HepG2 (cell line): ENCODE data around the gene PKP3. TPM values are rescaled to one million over a fixed set of nuclear protein-coding genes. Genes with fewer than 3 reads are reported as not detected.

ENCODE experiments used
- AFF4 ChIP-seq: sonication (generic); formaldehyde crosslinking; IDR thresholded peaks from 2 replicates; pipeline ENCODE4 v1.4.0; 2020; ENCODE audit warnings: missing genetic modification reagents
- HNF1B ChIP-seq: sonication (generic); formaldehyde crosslinking; IDR thresholded peaks from 2 replicates; pipeline ENCODE4 v1.5.1; 2020; ENCODE audit warnings: mild to moderate bottlenecking, moderate library complexity, missing genetic modification reagents
- HOXA7 ChIP-seq: sonication (generic); formaldehyde crosslinking; IDR thresholded peaks from 2 replicates; pipeline ENCODE4 v1.8.1; 2022; ENCODE audit warnings: mild to moderate bottlenecking, missing genetic modification reagents, moderate library complexity
- MLXIP ChIP-seq: sonication (generic); formaldehyde crosslinking; IDR thresholded peaks from 2 replicates; pipeline ENCODE4 v1.9.0; 2021; ENCODE audit warnings: missing genetic modification reagents, borderline replicate concordance
- MYPOP ChIP-seq: sonication (generic); formaldehyde crosslinking; IDR thresholded peaks from 2 replicates; pipeline ENCODE4 v1.8.1; 2023; ENCODE audit warnings: mild to moderate bottlenecking, moderate library complexity, missing genetic modification reagents
- PRPF4 ChIP-seq: fragments of 200-400 bp; formaldehyde crosslinking; IDR thresholded peaks from 2 replicates; pipeline ENCODE4 v1.6.1; 2016; ENCODE audit warnings: low read length, low read depth; ENCODE audit not compliant: poor library complexity, severe bottlenecking
- SNAPC5 ChIP-seq: sonication (generic); formaldehyde crosslinking; IDR thresholded peaks from 2 replicates; pipeline ENCODE4 v1.8.1; 2023; ENCODE audit warnings: mild to moderate bottlenecking, missing genetic modification reagents, borderline replicate concordance
- YEATS4 ChIP-seq: sonication (generic); formaldehyde crosslinking; IDR thresholded peaks from 2 replicates; pipeline ENCODE4 v1.4.0; 2020; ENCODE audit warnings: missing genetic modification reagents, borderline replicate concordance
- ZGPAT ChIP-seq: IDR thresholded peaks from 2 replicates; pipeline ENCODE4 v1.6.1; 2016; ENCODE audit warnings: mild to moderate bottlenecking
- ZNF441 ChIP-seq: sonication (generic); formaldehyde crosslinking; IDR thresholded peaks from 2 replicates; pipeline ENCODE4 v1.7.0; 2021; ENCODE audit warnings: missing genetic modification reagents, borderline replicate concordance
- ZNF619 ChIP-seq: sonication (generic); formaldehyde crosslinking; IDR thresholded peaks from 2 replicates; pipeline ENCODE4 v1.4.0; 2020; ENCODE audit warnings: mild to moderate bottlenecking, missing genetic modification reagents
- ZNF770 ChIP-seq: sonication (generic); formaldehyde crosslinking; IDR thresholded peaks from 2 replicates; pipeline ENCODE4 v1.5.0; 2020; ENCODE audit warnings: mild to moderate bottlenecking, missing genetic modification reagents
- polyA plus RNA-seq, 8 experiments: library from polyadenylated mRNA; depleted of rRNA in 3 of 8; stranded (reverse) in 7 of 8; unstranded in 1 of 8; fragments of >200 nt; fragmentation: Illumina TruSeq in 4 of 8; extraction: Trizol in 4 of 8; gene quantifications; 2 replicates each; pipeline versions ENCODE4 v1.2.1 to v1.2.3, GENCODE V29; 2011 to 2016; ENCODE audit warnings: low read depth in 4 of 8, missing spikeins in 1 of 8, mixed read lengths in 1 of 8; ENCODE audit not compliant: insufficient read depth in 1 of 8
- total RNA-seq, 5 experiments: library from RNA; depleted of rRNA; stranded (reverse); fragments of >200 nt; fragmentation: Illumina TruSeq; extraction: Trizol; gene quantifications; 2 replicates each; pipeline ENCODE4 v1.2.3, GENCODE V29; 2016; ENCODE audit warnings: low read depth in 1 of 5

Gene PKP3
- total and polyA plus RNA-seq, 2 of the 13 experiments (the other 11 are each of a cell fraction or from before 2014, with no cell fraction given), result 18.0 to 28.7 TPM

- TF ChIP-seq ZNF770 (no peak), SNAPC5 (CRISPR knock-in tag) (no peak), AFF4 (no peak), MLXIP (CRISPR knock-in tag) (no peak), PRPF4 (no peak), YEATS4 (CRISPR knock-in tag) (peak; percentile 53; the same call in 1 of the 2 replicates), ZGPAT (CRISPR knock-in tag) (no peak), HNF1B (no peak), ZNF619 (CRISPR knock-in tag) (0 out of 2 replicates have a peak, but pooled peaks have one; percentile 1), ZNF441 (CRISPR knock-in tag) (no peak), MYPOP (no peak), HOXA7 (CRISPR knock-in tag) (no peak)
Measured at GRCh38 chr11:416051-416756, 22.2 kb downstream of the PKP3 start (continued).
